Measurements from ENCODE around the gene CD320. TPM values are rescaled to one million over a fixed set of nuclear protein-coding genes. Genes with fewer than 3 reads are reported as not detected.
A peak's percentile ranks its signal among the peaks of the same experiment; 100 is the strongest.

Gene CD320
- total and polyA plus RNA-seq, 2 of the 8 experiments (the other 6 are each of a cell fraction or from before 2014, with no cell fraction given) = 80.4 to 157 TPM

DNA sequence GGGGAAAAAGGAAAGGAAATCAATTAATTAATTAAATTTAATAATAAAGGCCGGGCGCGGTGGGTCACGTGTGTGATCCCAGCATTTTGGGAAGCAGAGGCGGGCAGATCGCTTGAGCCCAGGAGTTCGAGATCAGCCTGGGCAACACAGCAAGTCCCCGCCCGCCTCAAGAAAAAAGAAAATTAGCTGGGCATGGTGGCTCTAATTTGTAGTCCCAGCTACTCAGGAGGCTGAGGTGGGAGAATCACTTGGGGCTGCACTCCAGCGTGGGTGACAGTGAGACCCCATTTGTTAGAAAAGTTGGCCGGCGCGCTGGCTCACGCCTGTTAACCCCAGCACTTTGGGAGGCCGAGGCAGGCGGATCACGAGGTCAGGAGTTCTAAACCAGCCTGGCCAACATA lies 733 bp upstream of the CD320 start:
- H2AFZ ChIP-seq (ENCODE audit: low read length) = no peak overlapping the region
- FAIRE-seq = no peak
- TF ChIP-seq FOSL1 (IDR thresholded peaks at IDR 0.05; ENCODE audit: insufficient read depth, low read depth, low read length) (no peak), RNF2 (IDR thresholded peaks at IDR 0.05; ENCODE audit: borderline replicate concordance, low read depth, low read length, missing control alignments, poor library complexity, severe bottlenecking) (no peak), SIRT6 (IDR thresholded peaks at IDR 0.05; ENCODE audit: low read length) (no peak), SIN3A (conservative IDR thresholded peaks at IDR 0.05 in 1 of 2, IDR thresholded peaks at IDR 0.05 in 1 of 2; ENCODE audit: low read depth in 1 of 2, low read length in 2 of 2) (no peak), HDAC2 (IDR thresholded peaks at IDR 0.05; ENCODE audit: borderline replicate concordance in 1 of 2, low read depth in 2 of 2, low read length in 2 of 2) (no peak), POLR2AphosphoS5 (IDR thresholded peaks at IDR 0.05; ENCODE audit: low read depth, low read length) (no peak), RAD21 (IDR thresholded peaks at IDR 0.05 in 1 of 2, conservative IDR thresholded peaks at IDR 0.05 in 1 of 2; ENCODE audit: low read depth in 2 of 2, low read length in 2 of 2) (no peak), ATF3 (IDR thresholded peaks at IDR 0.05; ENCODE audit: insufficient read depth, low read depth, low read length) (no peak), KDM4A (IDR thresholded peaks at IDR 0.05; ENCODE audit: low read depth, low read length, severe bottlenecking) (no peak), GABPA (IDR thresholded peaks at IDR 0.05; ENCODE audit: borderline replicate concordance, insufficient read depth, low read length) (no peak)

More for the DNA sequence above, 733 bp upstream of the CD320 start:
- ChIA-PET POLR2A (ENCODE audit: partially characterized antibody) (interaction anchor here (0.7 to 25.3 kb wide), 2 partner anchors 20 to 303 kb away, joined by 4 to 583 read pairs; partner anchors contain the start of genes ELAVL1, NDUFA7 and RPS28), CTCF (ENCODE audit: partially characterized antibody) (interaction anchor here (0.6 to 1.5 kb wide), 3 partner anchors 14 to 16 kb away, joined by 3 to 4 read pairs (median 4); no protein-coding TSS in a partner anchor)
- peak overlapping the region in 3 of 4 experiments; percentile 63 to 84 (median 81); a peak in 5 of 8 replicates for H3K4me3 ChIP-seq (ENCODE audit: extremely low read depth in 1 of 4, insufficient read depth in 2 of 4, low read depth in 3 of 4, low read length in 4 of 4)
- H4K8ac ChIP-seq (ENCODE audit: extremely low read depth, insufficient read depth, low read length) = no peak overlapping the region
- H3K18ac ChIP-seq (ENCODE audit: extremely low read depth, low read length) = no peak overlapping the region
- H3K79me2 ChIP-seq (ENCODE audit: control insufficient read depth in 1 of 2, insufficient read depth in 2 of 2, low read length in 2 of 2) = peaks cover 0 to 7% of the 10 kb centered on the region in 2 experiments; a peak in 2 of 4 replicates
- H3K36me3 ChIP-seq (ENCODE audit: control insufficient read depth in 2 of 4, insufficient read depth in 4 of 4, low read length in 3 of 4) = peaks cover under 1 to 11% (median 2%) of the 10 kb centered on the region in 4 experiments; a peak in 5 of 8 replicates
- no peak for DNase-seq (ENCODE audit: low read depth in 1 of 2, low spot score in 2 of 2)
- no peak overlapping the region for H2BK12ac ChIP-seq (ENCODE audit: low read depth, low read length)
- H2AK5ac ChIP-seq (ENCODE audit: low read depth, low read length) = no peak overlapping the region
- H3K23ac ChIP-seq (ENCODE audit: insufficient read length) = no peak overlapping the region
- 72% methylated on average over 17 of the region's 17 CpGs; no CpG with 5 or more reads in 1 of the 2 experiments for WGBS, 2 experiments (ENCODE audit: extremely low coverage in 1 of 2, insufficient coverage in 1 of 2, insufficient read length in 1 of 2, insufficient replicate concordance in 2 of 2, low coverage in 1 of 2, low lambda C conversion rate in 2 of 2, missing lambda C conversion rate in 1 of 2)
- no peaks in the 10 kb centered on the region for H3K9me3 ChIP-seq (ENCODE audit: insufficient read depth in 2 of 2, low read depth in 1 of 2, low read length in 1 of 2)
- no peak overlapping the region for H3K4ac ChIP-seq (replicated peaks; ENCODE audit: insufficient read length, low read depth, low read length)
- no peak overlapping the region for H2BK20ac ChIP-seq (ENCODE audit: low read length)
- H3K4me2 ChIP-seq (ENCODE audit: insufficient read depth in 1 of 2, low read depth in 2 of 2, low read length in 2 of 2) = peak overlapping the region; percentile 89 to 99; a peak in 3 of 4 replicates
- peaks cover 7% of the 10 kb centered on the region for H3K79me1 ChIP-seq (ENCODE audit: low read depth, low read length)
- peaks cover 0 to 1% of the 10 kb centered on the region in 2 experiments for H4K20me1 ChIP-seq (replicated peaks in 1 of 2; ENCODE audit: control insufficient read depth in 1 of 2, insufficient read depth in 2 of 2, low read length in 2 of 2)
- H3K4me1 ChIP-seq (replicated peaks in 1 of 4; ENCODE audit: control insufficient read depth in 3 of 4, insufficient read depth in 4 of 4, low read length in 3 of 4) = peaks cover 0 to 15% (median 6%) of the 10 kb centered on the region in 4 experiments; a peak in 6 of 7 replicates
- no peak overlapping the region for H4K91ac ChIP-seq (replicated peaks; ENCODE audit: insufficient read length, low read length)
- peaks cover 8% of the 10 kb centered on the region for H3K23me2 ChIP-seq (ENCODE audit: low read depth, low read length)
- no peak overlapping the region for H2BK15ac ChIP-seq (ENCODE audit: low read length)
- H2BK5ac ChIP-seq (ENCODE audit: low read depth, low read length) = no peak overlapping the region
- no peak overlapping the region; a peak in 1 of 7 replicates for H3K9ac ChIP-seq (replicated peaks in 1 of 4; ENCODE audit: extremely low read depth in 1 of 4, low read depth in 3 of 4, low read length in 3 of 4)
- no peaks in the 10 kb centered on the region for H3K27me3 ChIP-seq (replicated peaks in 1 of 4; ENCODE audit: control insufficient read depth in 3 of 4, extremely low read depth in 1 of 4, insufficient read depth in 3 of 4, low read length in 3 of 4)
- H3K14ac ChIP-seq (ENCODE audit: insufficient read length) = no peak overlapping the region
- H4K5ac ChIP-seq (ENCODE audit: insufficient read length, low read depth, low read length) = no peak overlapping the region
- H2BK120ac ChIP-seq (replicated peaks; ENCODE audit: low read depth, low read length) = no peak overlapping the region
- H3K27ac ChIP-seq (ENCODE audit: low read depth, low read length) = no peak overlapping the region
- no peak overlapping the region for H3K56ac ChIP-seq (replicated peaks; ENCODE audit: insufficient read length, low read depth, low read length)

Data from H1 (cell line).